Tongue (tissue), 2 donors: Measurements from ENCODE around the gene DOK5. TPM values are rescaled to one million over a fixed set of nuclear protein-coding genes. Genes with fewer than 3 reads are reported as not detected.

Experiments
- DNase-seq: peaks from one replicate; pipeline ENCODE4 v3.0.0-alpha.2; 2015
- total RNA-seq: library from RNA; depleted of rRNA; stranded (reverse); fragments of >200 nt; gene quantifications from one replicate; pipeline ENCODE4 v1.2.3, GENCODE V29; 2014

The DOK5 gene
- total RNA-seq, 1 donor from 2014 or later, result 20.1 TPM

- peak; percentile 75 for DNase-seq
These were observed 143.8 kb downstream of the DOK5 start for GRCh38 chr20:54619181-54619580.

GRCh38 chr20:54619682-54620081, 144.3 kb downstream of the DOK5 start:
- no peak for DNase-seq

- DNase-seq, result no peak
These were observed 145.2 kb downstream of the DOK5 start for GRCh38 chr20:54620611-54621010.

GRCh38 chr20:54622333-54623295, 147.2 kb downstream of the DOK5 start:
- DNase-seq, result peak; percentile 39

- DNase-seq, result peak; percentile 50
These were observed 148.7 kb downstream of the DOK5 start for GRCh38 chr20:54623991-54624569.

- peak; percentile 95 for DNase-seq
These were observed 149.5 kb downstream of the DOK5 start for GRCh38 chr20:54624706-54625390.

GRCh38 chr20:54625497-54625896, 150.1 kb downstream of the DOK5 start:
- DNase-seq, result no peak

- no peak for DNase-seq
These were observed 150.7 kb downstream of the DOK5 start for GRCh38 chr20:54626126-54626525.

- no peak for DNase-seq
These were observed 154.2 kb downstream of the DOK5 start for GRCh38 chr20:54629632-54630031.

GRCh38 chr20:54630582-54630981, 155.2 kb downstream of the DOK5 start:
- DNase-seq, result no peak

GRCh38 chr20:54631059-54631458, 155.7 kb downstream of the DOK5 start:
- DNase-seq, result no peak

GRCh38 chr20:54633374-54634355, 158.3 kb downstream of the DOK5 start:
- no peak for DNase-seq

GRCh38 chr20:54636575-54636974, 161.2 kb downstream of the DOK5 start:
- DNase-seq, result no peak

- no peak for DNase-seq
These were observed 164.5 kb downstream of the DOK5 start for GRCh38 chr20:54639941-54640340.

- no peak for DNase-seq
These were observed 165.4 kb downstream of the DOK5 start for GRCh38 chr20:54640800-54641199.

- DNase-seq, result no peak
These were observed 167.7 kb downstream of the DOK5 start for GRCh38 chr20:54642864-54643667.

- DNase-seq, result no peak
These were observed 168.4 kb downstream of the DOK5 start for GRCh38 chr20:54643761-54644160.

GRCh38 chr20:54645445-54646155, 170.2 kb downstream of the DOK5 start:
- no peak for DNase-seq

- no peak for DNase-seq
These were observed 170.7 kb downstream of the DOK5 start for GRCh38 chr20:54646156-54646517.

- no peak for DNase-seq
These were observed 173.2 kb downstream of the DOK5 start for GRCh38 chr20:54648421-54649142.
